Measurements from ENCODE around the gene TNFSF13.
A peak's percentile ranks its signal among the peaks of the same experiment; 100 is the strongest.

The TNFSF13 gene

GRCh38 chr17:7558544-7559319 is at the start of gene TNFSF13:
TSS of gene TNFSF13 (plus strand) at chr17:7558750. CDS start at chr17:7559040, 290 bp downstream.
- DNase-seq (ENCODE audit: low read depth in 2 of 2), result no peak

- no peak for DNase-seq (ENCODE audit: low read depth in 2 of 2)
Measured at GRCh38 chr17:7508846-7509245, 49.7 kb upstream of the TNFSF13 start.

- no peak for DNase-seq (ENCODE audit: low read depth in 2 of 2)
Measured at GRCh38 chr17:7509937-7510336, 48.6 kb upstream of the TNFSF13 start.

- DNase-seq (ENCODE audit: low read depth in 2 of 2), result no peak
Measured at GRCh38 chr17:7511108-7511507, 47.4 kb upstream of the TNFSF13 start.

- DNase-seq (ENCODE audit: low read depth in 2 of 2), result no peak
Measured at GRCh38 chr17:7512105-7512504, 46.4 kb upstream of the TNFSF13 start.

- DNase-seq (ENCODE audit: low read depth in 2 of 2), result no peak
Measured at GRCh38 chr17:7512824-7513540, 45.6 kb upstream of the TNFSF13 start.

- DNase-seq (ENCODE audit: low read depth in 2 of 2), result no peak
Measured at GRCh38 chr17:7513850-7514419, 44.6 kb upstream of the TNFSF13 start.

GRCh38 chr17:7515911-7516610 is 42.5 kb upstream of the TNFSF13 start:
- no peak for DNase-seq (ENCODE audit: low read depth in 2 of 2)

GRCh38 chr17:7523033-7523432 is 35.5 kb upstream of the TNFSF13 start:
- DNase-seq (ENCODE audit: low read depth in 2 of 2), result peak; percentile 7 to 31

GRCh38 chr17:7528842-7529241 is 29.7 kb upstream of the TNFSF13 start:
- DNase-seq (ENCODE audit: low read depth in 2 of 2), result no peak

- no peak for DNase-seq (ENCODE audit: low read depth in 2 of 2)
Measured at GRCh38 chr17:7530023-7530900, 28.3 kb upstream of the TNFSF13 start.

- no peak for DNase-seq (ENCODE audit: low read depth in 2 of 2)
Measured at GRCh38 chr17:7538050-7538449, 20.5 kb upstream of the TNFSF13 start.

GRCh38 chr17:7538891-7539545 is 19.5 kb upstream of the TNFSF13 start:
- no peak for DNase-seq (ENCODE audit: low read depth in 2 of 2)

- DNase-seq (ENCODE audit: low read depth in 2 of 2), result no peak
Measured at GRCh38 chr17:7541074-7541621, 17.4 kb upstream of the TNFSF13 start.

GRCh38 chr17:7544911-7545310 is 13.6 kb upstream of the TNFSF13 start:
- DNase-seq (ENCODE audit: low read depth in 2 of 2), result no peak

- DNase-seq (ENCODE audit: low read depth in 2 of 2), result peak in 1 of 2 experiments; percentile 50
Measured at GRCh38 chr17:7548585-7549400, 9.8 kb upstream of the TNFSF13 start, which contains the start of gene TNFSF12. TSS of gene TNFSF12 (plus strand) at chr17:7549058. CDS start at chr17:7549154, 96 bp downstream.

GRCh38 chr17:7549401-7550055 is 9.0 kb upstream of the TNFSF13 start:
- peak in 1 of 2 experiments; percentile 24 for DNase-seq (ENCODE audit: low read depth in 2 of 2)

GRCh38 chr17:7550344-7550743 is 8.2 kb upstream of the TNFSF13 start:
- DNase-seq (ENCODE audit: low read depth in 2 of 2), result no peak

GRCh38 chr17:7551396-7551795 is 7.2 kb upstream of the TNFSF13 start:
- no peak for DNase-seq (ENCODE audit: low read depth in 2 of 2)
